ENCODE results near the gene SMYD2.

The SMYD2 gene

GRCh38 chr1:214329470-214330220, 48.7 kb downstream of the SMYD2 start:
- DNase-seq (ENCODE audit: low read depth) = no peak

- no peak for DNase-seq (ENCODE audit: low read depth)
Measured at GRCh38 chr1:214330222-214330621, 49.3 kb downstream of the SMYD2 start.

- DNase-seq (ENCODE audit: low read depth) = no peak
Measured at GRCh38 chr1:214330715-214331114, 49.8 kb downstream of the SMYD2 start.

DNA sequence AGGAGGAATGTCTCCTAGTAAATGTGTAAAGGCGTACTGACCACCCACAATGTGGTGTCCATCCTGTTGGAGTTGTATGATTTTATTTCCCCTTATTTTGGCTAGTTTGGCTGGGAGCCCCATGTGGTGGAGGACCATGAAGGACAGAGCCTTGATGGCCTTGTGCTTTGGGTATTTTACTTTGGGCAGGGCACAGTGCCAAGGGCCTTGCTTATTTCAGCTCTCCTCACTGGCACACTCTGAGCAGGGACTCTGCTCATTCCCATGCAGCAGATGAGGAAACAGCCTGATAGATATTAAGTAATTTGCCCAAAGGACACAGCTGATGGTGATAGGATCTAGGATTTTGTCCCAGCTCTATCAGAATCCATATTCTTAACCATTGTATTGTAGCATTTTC, 50.2 kb downstream of the SMYD2 start:
- no peak for DNase-seq (ENCODE audit: low read depth)

DNA sequence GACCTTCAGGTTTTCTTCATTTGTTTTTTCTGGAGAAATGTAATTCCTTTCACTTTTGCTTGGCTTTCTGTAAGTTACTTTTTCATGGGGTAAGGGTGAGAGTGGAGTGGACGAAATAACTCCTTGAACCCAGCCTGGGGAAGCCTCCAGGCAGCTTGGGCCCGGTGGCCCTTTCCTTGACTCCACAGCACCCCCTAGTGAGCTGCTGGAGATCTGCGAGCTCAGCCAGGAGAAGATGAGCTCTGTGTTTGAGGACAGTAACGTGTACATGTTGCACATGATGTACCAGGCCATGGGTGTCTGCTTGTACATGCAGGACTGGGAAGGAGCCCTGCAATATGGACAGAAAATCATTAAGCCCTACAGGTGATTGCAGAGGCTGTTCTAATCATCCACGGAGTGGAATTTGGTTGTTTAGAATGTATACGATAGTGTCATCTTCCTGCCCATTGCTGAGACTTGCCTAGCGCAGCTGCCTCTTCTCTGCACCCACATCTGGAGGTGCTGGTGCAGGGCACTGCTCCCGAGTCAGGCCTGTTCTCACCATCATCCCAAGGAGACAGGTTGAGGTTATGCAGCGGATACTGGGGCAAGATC, 51.0 kb downstream of the SMYD2 start:
- DNase-seq (ENCODE audit: low read depth) = peak; percentile 36

DNA sequence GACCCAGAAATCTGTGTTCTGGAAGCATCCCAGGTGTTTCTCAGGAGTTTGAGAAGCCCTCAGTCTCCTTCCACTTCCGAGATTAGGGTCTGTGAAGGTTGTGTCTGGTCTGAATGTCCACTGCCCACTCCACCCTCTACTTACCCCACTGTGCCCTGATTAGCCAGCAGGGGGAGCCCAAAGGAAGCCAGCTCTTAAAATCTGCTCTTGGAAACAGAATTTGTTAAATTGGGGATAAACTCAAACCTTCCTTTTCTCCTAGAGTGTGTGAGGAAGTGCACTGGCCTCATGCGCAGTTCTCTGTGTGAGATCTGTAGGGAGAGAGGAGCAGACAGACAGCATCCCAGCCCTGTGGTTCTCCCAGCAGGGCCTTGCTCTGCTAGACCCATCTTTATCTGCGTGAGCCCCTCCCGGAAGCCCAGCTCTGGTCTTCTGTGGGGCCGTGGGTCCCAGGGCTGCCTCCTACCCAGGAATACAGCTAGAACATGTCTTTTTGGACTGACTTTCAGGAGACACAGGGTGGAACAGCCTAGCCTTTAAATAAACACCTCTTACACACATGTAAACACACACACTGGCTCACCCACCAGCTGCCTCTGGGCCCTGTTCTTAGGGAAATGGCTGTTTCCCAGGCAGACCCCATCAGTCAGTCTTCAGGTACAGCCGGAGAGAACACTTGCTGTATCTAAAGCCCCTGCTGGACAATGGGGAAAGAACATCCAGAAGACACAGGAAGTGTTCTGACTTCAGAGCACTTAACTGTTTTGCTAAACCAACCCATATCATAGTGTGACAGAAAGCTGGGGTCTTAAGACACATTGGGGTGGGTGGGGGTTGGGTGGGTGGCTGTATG, 52.2 kb downstream of the SMYD2 start:
- DNase-seq (ENCODE audit: low read depth) = peak; percentile 59

GRCh38 chr1:214335567-214335966, 54.6 kb downstream of the SMYD2 start:
- DNase-seq (ENCODE audit: low read depth) = no peak

- no peak for DNase-seq (ENCODE audit: low read depth)
Measured at GRCh38 chr1:214337015-214337414, 56.1 kb downstream of the SMYD2 start.

DNA sequence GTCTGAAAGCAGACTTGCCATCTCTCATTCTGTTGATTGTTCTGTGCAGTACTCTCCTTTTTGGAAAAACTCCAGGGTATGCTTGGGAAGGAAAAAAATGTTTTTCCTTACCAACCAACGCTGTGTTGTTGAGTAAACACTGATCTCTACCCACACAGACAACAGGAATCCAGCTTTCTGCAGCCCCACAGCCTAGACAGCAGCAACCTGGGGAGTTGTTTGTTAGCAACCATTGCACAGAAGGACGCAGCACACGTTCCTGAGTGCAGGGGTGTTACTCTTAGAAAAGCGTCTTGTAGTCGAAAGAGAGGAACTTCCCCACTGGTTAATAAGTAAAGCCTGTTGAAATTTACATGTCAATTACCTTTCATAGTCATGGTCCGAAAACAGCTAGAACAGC, 56.6 kb downstream of the SMYD2 start:
- peak; percentile 62 for DNase-seq (ENCODE audit: low read depth)

DNA sequence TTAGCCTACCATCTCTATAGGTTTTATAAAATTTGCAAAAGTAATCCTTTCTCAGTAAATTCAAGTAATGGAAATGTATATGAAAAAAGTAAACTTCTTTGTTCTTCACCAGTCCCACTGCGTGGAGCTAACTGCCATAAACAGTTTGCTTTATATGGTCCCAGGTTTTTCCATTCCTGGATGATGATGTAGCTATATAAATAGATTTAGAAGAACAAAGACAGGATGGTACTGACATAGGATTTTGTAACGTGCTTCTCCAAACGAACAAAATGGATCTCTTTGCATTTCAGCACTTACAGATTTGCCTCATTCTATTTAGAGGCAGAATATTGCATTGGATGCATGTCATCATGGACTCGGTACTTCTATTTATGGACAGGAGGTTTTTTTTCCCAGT, 57.3 kb downstream of the SMYD2 start:
- no peak for DNase-seq (ENCODE audit: low read depth)

DNA sequence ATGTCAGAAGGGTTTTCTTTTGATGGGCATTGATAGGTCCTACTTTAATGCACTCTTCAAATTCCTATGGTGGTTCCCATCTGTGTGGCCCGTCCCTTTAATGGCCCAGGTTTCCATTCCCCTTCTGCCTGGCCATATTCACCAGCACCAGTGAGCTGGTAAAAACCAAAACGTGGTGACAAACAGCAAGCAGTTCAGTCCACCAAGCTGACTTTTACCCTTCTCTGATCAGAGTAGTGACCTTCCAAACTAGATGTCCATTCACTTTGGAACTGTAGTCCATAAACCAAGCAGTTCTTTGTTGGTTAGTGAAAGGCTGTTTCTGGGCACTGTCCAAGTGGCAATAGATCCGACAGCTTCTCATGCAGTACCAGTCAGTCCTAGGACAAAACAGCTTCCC, 60.5 kb downstream of the SMYD2 start:
- DNase-seq (ENCODE audit: low read depth) = no peak

GRCh38 chr1:214341932-214342331, 61.0 kb downstream of the SMYD2 start:
- DNase-seq (ENCODE audit: low read depth) = no peak

- no peak for DNase-seq (ENCODE audit: low read depth)
Measured at GRCh38 chr1:214342525-214342924, 61.6 kb downstream of the SMYD2 start.

- no peak for DNase-seq (ENCODE audit: low read depth)
Measured at GRCh38 chr1:214344897-214345296, 63.9 kb downstream of the SMYD2 start.

GRCh38 chr1:214349008-214349407, 68.0 kb downstream of the SMYD2 start:
- no peak for DNase-seq (ENCODE audit: low read depth)

- DNase-seq (ENCODE audit: low read depth) = peak; percentile 58
Measured at GRCh38 chr1:214349781-214350180, 68.8 kb downstream of the SMYD2 start.

GRCh38 chr1:214351551-214352277, 70.8 kb downstream of the SMYD2 start:
- DNase-seq (ENCODE audit: low read depth) = no peak

GRCh38 chr1:214352838-214353237, 71.9 kb downstream of the SMYD2 start:
- DNase-seq (ENCODE audit: low read depth) = no peak

- peak; percentile 83 for DNase-seq (ENCODE audit: low read depth)
Measured at GRCh38 chr1:214354440-214355148, 73.6 kb downstream of the SMYD2 start.

DNA sequence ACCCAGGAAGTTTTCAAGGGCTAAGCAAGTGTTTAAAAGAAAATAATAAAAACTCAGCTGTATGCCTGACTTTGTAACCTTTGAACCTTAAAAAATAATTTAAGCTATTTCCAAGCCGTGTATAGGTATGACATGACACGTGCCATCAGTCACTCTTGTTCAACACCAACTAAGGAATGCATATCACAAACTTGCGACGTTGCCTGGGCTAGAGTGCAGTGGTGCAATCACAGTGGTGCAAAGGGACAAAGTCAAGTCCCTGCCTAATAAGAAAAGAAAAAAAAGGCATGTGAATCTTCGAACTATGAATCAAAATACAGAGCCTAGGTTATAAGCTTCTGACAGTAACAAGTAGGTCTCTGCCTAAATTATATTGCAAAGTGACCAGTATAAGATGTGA, 79.2 kb downstream of the SMYD2 start:
- no peak for DNase-seq (ENCODE audit: low read depth)

DNA sequence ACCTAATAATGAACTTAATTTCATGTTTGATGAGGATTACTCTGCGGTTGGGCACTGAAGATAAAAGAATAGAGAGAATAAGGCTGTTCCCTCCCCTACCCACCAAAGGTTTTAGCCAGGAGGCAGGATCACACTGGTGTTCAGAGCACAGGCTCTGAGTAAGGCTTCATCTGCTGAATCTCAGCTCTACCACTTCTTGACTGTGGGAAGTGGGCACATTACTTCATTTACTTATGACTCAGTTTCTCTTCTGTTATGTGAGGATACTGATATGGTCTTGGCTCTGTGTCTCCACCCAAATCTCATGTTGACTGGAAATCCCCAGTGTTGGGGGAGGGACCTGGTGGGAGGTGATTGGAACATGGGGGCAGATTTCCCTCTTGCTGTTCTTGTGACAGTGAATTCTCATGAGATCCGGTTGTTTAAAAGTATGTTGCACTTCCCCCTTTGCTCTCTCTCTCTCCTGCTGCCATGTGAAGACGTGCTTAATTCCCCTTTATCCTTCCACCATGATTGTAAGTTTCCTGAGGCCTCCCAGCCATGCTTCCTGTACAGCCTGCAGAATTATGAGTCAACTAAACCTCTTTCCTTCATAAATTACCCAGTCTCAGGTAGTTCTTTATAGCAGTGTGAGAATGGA, 79.7 kb downstream of the SMYD2 start:
- DNase-seq (ENCODE audit: low read depth) = no peak

Measured in iris pigment epithelial cell (primary cell).